Fibroblast of mammary gland (primary cell): ENCODE data around the gene DDX1.

Experiments used
- DNase-seq: peaks from one replicate; pipeline ENCODE4 v3.0.0-alpha.2; 2010; ENCODE audit warnings: low read depth
- H3K4me3 ChIP-seq: 2 replicates; pipeline ENCODE4 v1.5.1; 2011; ENCODE audit warnings: low read depth, mild to moderate bottlenecking, low read length, moderate library complexity; ENCODE audit not compliant: control insufficient read depth
- CTCF ChIP-seq: conservative IDR thresholded peaks from 2 replicates; pipeline ENCODE4 v1.5.1; 2011; ENCODE audit warnings: low read depth, low read length, inconsistent platforms; ENCODE audit not compliant: control insufficient read depth, insufficient read depth

Gene DDX1

DNA sequence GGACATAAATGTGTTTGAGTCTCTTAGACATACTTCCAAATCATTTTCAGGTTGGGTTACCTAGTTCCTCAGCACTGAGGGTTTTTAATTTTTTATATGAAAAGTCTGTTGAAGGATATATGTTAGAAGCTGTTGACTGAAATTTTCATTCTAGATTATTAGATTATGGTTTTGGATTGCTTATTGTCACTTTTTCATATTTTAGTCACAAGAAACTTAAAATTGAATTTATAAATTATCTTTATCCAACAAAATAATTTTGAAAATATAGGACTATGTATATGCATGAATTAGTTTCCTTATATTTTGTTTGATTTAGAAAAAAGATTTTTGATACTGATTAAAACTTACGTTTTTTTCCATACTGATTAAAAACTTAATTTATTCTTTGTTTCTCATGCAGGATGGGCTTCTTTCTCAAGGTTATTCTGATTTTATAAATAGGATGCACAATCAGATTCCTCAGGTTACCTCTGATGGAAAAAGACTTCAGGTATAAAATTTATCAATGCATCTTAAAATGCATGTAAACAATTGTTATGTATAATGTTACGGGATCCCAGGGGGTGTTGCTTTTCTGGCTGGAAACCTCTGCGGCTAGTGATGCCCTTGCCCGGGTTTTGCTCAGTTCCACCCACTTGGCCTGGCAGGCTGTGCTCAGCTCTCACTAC is 26.2 kb downstream of the DDX1 start:
- TF ChIP-seq CTCF, result no peak
- no peak overlapping the region for H3K4me3 ChIP-seq
- DNase-seq, result no peak

- H3K4me3 ChIP-seq, result no peak overlapping the region
- no peak for DNase-seq
- TF ChIP-seq CTCF, result no peak
Measured at GRCh38 chr2:15618449-15618855, 26.8 kb downstream of the DDX1 start.

DNA sequence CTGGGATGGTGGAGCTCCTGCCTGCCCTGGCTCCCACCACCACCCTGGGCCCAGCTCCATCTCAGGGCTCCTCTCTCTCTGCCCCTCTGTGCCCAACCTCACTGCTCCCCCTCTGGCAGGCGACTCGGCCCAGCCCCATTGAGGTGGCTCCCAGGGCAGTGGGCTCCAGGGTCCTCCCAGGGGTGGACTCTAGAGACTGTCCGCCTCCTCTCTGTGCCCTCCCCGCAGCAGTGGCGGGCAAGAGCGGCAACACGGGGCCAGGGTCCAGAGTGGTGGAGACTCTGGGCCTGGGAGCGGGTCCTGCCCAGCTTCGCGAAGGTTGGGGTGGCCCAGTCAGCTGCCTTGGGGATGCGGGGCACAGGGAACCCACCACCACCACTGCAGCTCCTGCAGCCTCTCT is 27.4 kb downstream of the DDX1 start:
- no peak for TF ChIP-seq CTCF
- H3K4me3 ChIP-seq, result no peak overlapping the region
- DNase-seq, result no peak

GRCh38 chr2:15619510-15619909 is 27.8 kb downstream of the DDX1 start:
- no peak for DNase-seq
- H3K4me3 ChIP-seq, result no peak overlapping the region
- TF ChIP-seq CTCF, result no peak

DNA sequence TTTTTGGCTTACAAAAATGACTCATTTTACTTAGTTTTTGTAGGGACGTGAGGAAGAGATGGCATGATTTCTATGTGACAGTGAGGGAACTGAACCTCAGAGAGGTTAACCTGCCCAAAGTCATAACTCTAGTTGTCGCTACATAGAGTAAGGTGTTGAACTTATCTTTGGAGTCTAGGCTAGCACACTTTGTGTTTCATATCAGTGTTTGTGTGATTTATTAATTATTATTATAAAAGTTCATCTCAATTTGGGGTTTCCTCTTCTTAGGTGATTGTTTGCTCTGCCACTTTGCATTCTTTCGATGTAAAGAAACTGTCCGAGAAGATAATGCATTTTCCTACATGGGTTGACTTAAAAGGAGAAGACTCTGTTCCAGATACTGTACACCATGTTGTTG is 28.3 kb downstream of the DDX1 start:
- no peak for DNase-seq
- no peak for TF ChIP-seq CTCF
- no peak overlapping the region for H3K4me3 ChIP-seq

- no peak for TF ChIP-seq CTCF
- no peak overlapping the region for H3K4me3 ChIP-seq
- no peak for DNase-seq
Measured at GRCh38 chr2:15620340-15620739, 28.7 kb downstream of the DDX1 start.
